HL-60/S4 (cell line): ENCODE results near the gene SLC48A1.

ENCODE experiments used
- in situ Hi-C: fragments of 300-500 bp; cut with MboI; formaldehyde crosslinking; loops from 2 replicates; pipeline ENCODE4 v1.14.3; 2022; ENCODE audit warnings: low sequenced_read_pairs

SLC48A1 gene

GRCh38 chr12:47755655-47756562, 17.1 kb upstream of the SLC48A1 start:
- in situ Hi-C loops, result no loop called here

GRCh38 chr12:47757364-47757839, 15.6 kb upstream of the SLC48A1 start:
- in situ Hi-C loops, result no loop called here

- in situ Hi-C loops, result no loop called here
Observed at GRCh38 chr12:47757840-47758583, 15.0 kb upstream of the SLC48A1 start.

GRCh38 chr12:47758584-47758833, 14.5 kb upstream of the SLC48A1 start:
- in situ Hi-C loops, result no loop called here

- in situ Hi-C loops, result no loop called here
Observed at GRCh38 chr12:47758834-47759690, 14.0 kb upstream of the SLC48A1 start, which contains the start of gene RAPGEF3. TSS of gene RAPGEF3 (minus strand) at chr12:47758880. CDS start at chr12:47758556, 324 bp downstream.

GRCh38 chr12:47762850-47763465, 10.1 kb upstream of the SLC48A1 start:
- in situ Hi-C loops, result no loop called here

GRCh38 chr12:47763481-47764346, 9.3 kb upstream of the SLC48A1 start:
- in situ Hi-C loops, result no loop called here

- in situ Hi-C loops, result no loop called here
Observed at GRCh38 chr12:47766502-47767215, 6.4 kb upstream of the SLC48A1 start.

GRCh38 chr12:47767216-47767724, 5.8 kb upstream of the SLC48A1 start:
- in situ Hi-C loops, result no loop called here

- in situ Hi-C loops, result no loop called here
Observed at GRCh38 chr12:47768323-47768811, 4.7 kb upstream of the SLC48A1 start.

- in situ Hi-C loops, result loop anchor here (10.0 kb wide), 1 partner anchor 125 kb away; no protein-coding TSS in a partner anchor
Observed at GRCh38 chr12:47769234-47770085, 3.6 kb upstream of the SLC48A1 start.

GRCh38 chr12:47770086-47770726, 2.8 kb upstream of the SLC48A1 start:
- in situ Hi-C loops, result loop anchor here (10.0 kb wide), 1 partner anchor 125 kb away; no protein-coding TSS in a partner anchor

- in situ Hi-C loops, result loop anchor here (10.0 kb wide), 1 partner anchor 127 kb away; no protein-coding TSS in a partner anchor
Observed at GRCh38 chr12:47771304-47771703, 1.7 kb upstream of the SLC48A1 start.

- in situ Hi-C loops, result loop anchor here (10.0 kb wide), 1 partner anchor 127 kb away; no protein-coding TSS in a partner anchor
Observed at GRCh38 chr12:47772094-47772660, 861 bp upstream of the SLC48A1 start.

- in situ Hi-C loops, result loop anchor here (10.0 kb wide), 1 partner anchor 128 kb away; no protein-coding TSS in a partner anchor
Observed at GRCh38 chr12:47772738-47773061, 338 bp upstream of the SLC48A1 start.

GRCh38 chr12:47773858-47774580, 981 bp downstream of the SLC48A1 start:
- in situ Hi-C loops, result loop anchor here (10.0 kb wide), 1 partner anchor 129 kb away; no protein-coding TSS in a partner anchor
